ENCODE results near the gene ICA1.
"Not testable (repeated sequence)": the region's sequence is repeated elsewhere in the genome, so short reads cannot be mapped to it uniquely, and the experiment has no call there.

Gene ICA1

GRCh38 chr7:8094164-8095140 is 167.5 kb downstream of the ICA1 start:
- TF ChIP-seq ZNF274 (IDR thresholded peaks at IDR 0.05; ENCODE audit: low read depth, low read length) = no peak
- H3K4me3 ChIP-seq (ENCODE audit: low read length) = no peak overlapping the region

GRCh38 chr7:8092140-8092539 is 169.8 kb downstream of the ICA1 start:
- TF ChIP-seq ZNF274 (IDR thresholded peaks at IDR 0.05; ENCODE audit: low read depth, low read length) = no peak
- no peak overlapping the region for H3K4me3 ChIP-seq (ENCODE audit: low read length)

GRCh38 chr7:8089036-8089780 is 172.8 kb downstream of the ICA1 start:
- no peak for TF ChIP-seq ZNF274 (IDR thresholded peaks at IDR 0.05; ENCODE audit: low read depth, low read length)
- no peak overlapping the region for H3K4me3 ChIP-seq (ENCODE audit: low read length)

GRCh38 chr7:8086239-8086638 is 175.7 kb downstream of the ICA1 start:
- H3K4me3 ChIP-seq (ENCODE audit: low read length) = no peak overlapping the region
- no peak for TF ChIP-seq ZNF274 (IDR thresholded peaks at IDR 0.05; ENCODE audit: low read depth, low read length)

- H3K4me3 ChIP-seq (ENCODE audit: low read length) = no peak overlapping the region
- TF ChIP-seq ZNF274 (IDR thresholded peaks at IDR 0.05; ENCODE audit: low read depth, low read length) = no peak
These were observed 176.5 kb downstream of the ICA1 start for GRCh38 chr7:8085420-8085819.

- TF ChIP-seq ZNF274 (IDR thresholded peaks at IDR 0.05; ENCODE audit: low read depth, low read length) = no peak
- H3K4me3 ChIP-seq (ENCODE audit: low read length) = no peak overlapping the region
These were observed 177.1 kb downstream of the ICA1 start for GRCh38 chr7:8084836-8085235.

GRCh38 chr7:8082762-8083161 is 179.2 kb downstream of the ICA1 start:
- no peak for TF ChIP-seq ZNF274 (IDR thresholded peaks at IDR 0.05; ENCODE audit: low read depth, low read length)

GRCh38 chr7:8078418-8078817 is 183.5 kb downstream of the ICA1 start:
- no peak overlapping the region for H3K4me3 ChIP-seq (ENCODE audit: low read length)
- TF ChIP-seq ZNF274 (IDR thresholded peaks at IDR 0.05; ENCODE audit: low read depth, low read length) = no peak

More at GRCh38 chr7:8082762-8083161, 179.2 kb downstream of the ICA1 start:
- no peak overlapping the region for H3K4me3 ChIP-seq (ENCODE audit: low read length)

- TF ChIP-seq ZNF274 (IDR thresholded peaks at IDR 0.05; ENCODE audit: low read depth, low read length) = no peak
- no peak overlapping the region for H3K4me3 ChIP-seq (ENCODE audit: low read length)
These were observed 191.4 kb downstream of the ICA1 start for GRCh38 chr7:8070451-8071180.

- TF ChIP-seq ZNF274 (IDR thresholded peaks at IDR 0.05; ENCODE audit: low read depth, low read length) = no peak
- H3K4me3 ChIP-seq (ENCODE audit: low read length) = no peak overlapping the region
These were observed 192.9 kb downstream of the ICA1 start for GRCh38 chr7:8068892-8069686.

- TF ChIP-seq ZNF274 (IDR thresholded peaks at IDR 0.05; ENCODE audit: low read depth, low read length) = no peak
- no peak overlapping the region for H3K4me3 ChIP-seq (ENCODE audit: low read length)
These were observed 196.6 kb downstream of the ICA1 start for GRCh38 chr7:8065356-8065813.

- no peak for TF ChIP-seq ZNF274 (IDR thresholded peaks at IDR 0.05; ENCODE audit: low read depth, low read length)
- no peak overlapping the region for H3K4me3 ChIP-seq (ENCODE audit: low read length)
These were observed 197.1 kb downstream of the ICA1 start for GRCh38 chr7:8064828-8065227.

GRCh38 chr7:8063706-8064297 is 198.2 kb downstream of the ICA1 start:
- no peak for TF ChIP-seq ZNF274 (IDR thresholded peaks at IDR 0.05; ENCODE audit: low read depth, low read length)
- H3K4me3 ChIP-seq (ENCODE audit: low read length) = no peak overlapping the region

GRCh38 chr7:8063300-8063699 is 198.7 kb downstream of the ICA1 start:
- not testable (repeated sequence) for H3K4me3 ChIP-seq (ENCODE audit: low read length)

Data from GM08714 (cell line).